ENCODE results near the gene SPAG16.
"Not testable (repeated sequence)": the region's sequence is repeated elsewhere in the genome, so short reads cannot be mapped to it uniquely, and the experiment has no call there.

SPAG16 gene

GRCh38 chr2:213561759-213562158, 277.5 kb downstream of the SPAG16 start:
- DNase-seq: no peak

GRCh38 chr2:213562539-213563180, 278.4 kb downstream of the SPAG16 start:
- DNase-seq: no peak

- DNase-seq: no peak
Measured at GRCh38 chr2:213566846-213567245, 282.6 kb downstream of the SPAG16 start.

GRCh38 chr2:213609570-213610170, 325.4 kb downstream of the SPAG16 start:
- DNase-seq: no peak

GRCh38 chr2:213627054-213627710, 342.9 kb downstream of the SPAG16 start:
- no peak for DNase-seq

GRCh38 chr2:213627835-213628460, 343.7 kb downstream of the SPAG16 start:
- no peak for DNase-seq

- no peak for DNase-seq
Measured at GRCh38 chr2:213640738-213641425, 356.6 kb downstream of the SPAG16 start.

- DNase-seq: no peak
Measured at GRCh38 chr2:213644926-213645325, 360.7 kb downstream of the SPAG16 start.

GRCh38 chr2:213649176-213649575, 364.9 kb downstream of the SPAG16 start:
- DNase-seq: no peak

- DNase-seq: no peak
Measured at GRCh38 chr2:213664817-213665216, 380.6 kb downstream of the SPAG16 start.

GRCh38 chr2:213669657-213670056, 385.4 kb downstream of the SPAG16 start:
- no peak for DNase-seq

GRCh38 chr2:213678437-213679218, 394.4 kb downstream of the SPAG16 start:
- no peak for DNase-seq

- DNase-seq: no peak
Measured at GRCh38 chr2:213679894-213680293, 395.6 kb downstream of the SPAG16 start.

GRCh38 chr2:213682276-213682675, 398.0 kb downstream of the SPAG16 start:
- DNase-seq: no peak

- DNase-seq: no peak
Measured at GRCh38 chr2:213688133-213688532, 403.9 kb downstream of the SPAG16 start.

- not testable (repeated sequence) for DNase-seq
Measured at GRCh38 chr2:213688825-213689224, 404.6 kb downstream of the SPAG16 start.

GRCh38 chr2:213689585-213689984, 405.3 kb downstream of the SPAG16 start:
- DNase-seq: no peak

GRCh38 chr2:213691351-213691750, 407.1 kb downstream of the SPAG16 start:
- no peak for DNase-seq

- no peak for DNase-seq
Measured at GRCh38 chr2:213696442-213696841, 412.2 kb downstream of the SPAG16 start.

GRCh38 chr2:213701365-213701764, 417.1 kb downstream of the SPAG16 start:
- not testable (repeated sequence) for DNase-seq

- no peak for DNase-seq
Measured at GRCh38 chr2:213703406-213704098, 419.3 kb downstream of the SPAG16 start.

GRCh38 chr2:213710164-213710563, 425.9 kb downstream of the SPAG16 start:
- no peak for DNase-seq

Data from hematopoietic multipotent progenitor cell treated with erythropoietin and hydrocortisone succinate and interleukin-3 and kit ligand, for 6 days (in vitro differentiated cells).